GM18907 (cell line): ENCODE measurements around the gene VAMP8.
"Not testable (repeated sequence)": the region's sequence is repeated elsewhere in the genome, so short reads cannot be mapped to it uniquely, and the experiment has no call there.

Experiments used
- ATAC-seq: cut with Tn5 transposase; IDR thresholded peaks from one replicate; pipeline ENCODE4 v1.9.1; 2021; ENCODE audit warnings: mild to moderate bottlenecking, moderate library complexity; ENCODE audit not compliant: unreplicated experiment

Gene VAMP8

DNA sequence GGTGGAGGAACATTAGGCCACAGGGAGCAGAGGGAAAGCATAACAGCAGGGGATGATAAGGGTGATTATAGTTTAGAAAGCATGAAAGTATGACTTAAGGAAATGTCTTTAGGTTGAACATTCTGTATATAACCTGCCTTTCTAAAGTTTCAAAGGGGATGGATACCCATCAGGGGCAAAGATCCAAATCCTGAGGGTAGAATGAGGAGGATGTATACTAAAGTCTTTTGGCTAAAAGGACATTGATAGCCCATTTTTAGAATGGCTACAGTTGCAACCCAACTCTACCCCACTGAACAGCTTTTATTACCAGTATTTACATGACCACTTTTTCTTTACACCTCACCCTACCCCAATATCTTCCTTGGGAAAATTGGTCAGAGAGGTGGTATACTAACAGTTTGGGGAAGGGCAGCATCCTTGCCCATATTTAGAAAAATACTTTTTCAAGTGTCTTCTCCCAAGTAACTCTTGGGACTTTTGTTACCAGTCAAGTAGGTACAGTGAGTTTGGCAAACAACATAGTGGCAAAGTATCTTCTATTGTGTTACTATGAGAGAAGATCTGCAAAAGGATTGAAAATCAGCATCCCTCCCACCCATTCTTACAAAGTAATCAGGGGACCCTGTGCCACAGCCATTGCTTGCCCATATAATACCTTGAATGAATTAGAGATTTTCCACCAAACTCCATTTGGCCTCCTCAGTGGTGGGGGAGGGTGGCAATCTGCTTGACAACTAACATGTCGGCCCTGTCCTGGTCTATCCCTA, 30.1 kb upstream of the VAMP8 start:
- ATAC-seq, result no peak

DNA sequence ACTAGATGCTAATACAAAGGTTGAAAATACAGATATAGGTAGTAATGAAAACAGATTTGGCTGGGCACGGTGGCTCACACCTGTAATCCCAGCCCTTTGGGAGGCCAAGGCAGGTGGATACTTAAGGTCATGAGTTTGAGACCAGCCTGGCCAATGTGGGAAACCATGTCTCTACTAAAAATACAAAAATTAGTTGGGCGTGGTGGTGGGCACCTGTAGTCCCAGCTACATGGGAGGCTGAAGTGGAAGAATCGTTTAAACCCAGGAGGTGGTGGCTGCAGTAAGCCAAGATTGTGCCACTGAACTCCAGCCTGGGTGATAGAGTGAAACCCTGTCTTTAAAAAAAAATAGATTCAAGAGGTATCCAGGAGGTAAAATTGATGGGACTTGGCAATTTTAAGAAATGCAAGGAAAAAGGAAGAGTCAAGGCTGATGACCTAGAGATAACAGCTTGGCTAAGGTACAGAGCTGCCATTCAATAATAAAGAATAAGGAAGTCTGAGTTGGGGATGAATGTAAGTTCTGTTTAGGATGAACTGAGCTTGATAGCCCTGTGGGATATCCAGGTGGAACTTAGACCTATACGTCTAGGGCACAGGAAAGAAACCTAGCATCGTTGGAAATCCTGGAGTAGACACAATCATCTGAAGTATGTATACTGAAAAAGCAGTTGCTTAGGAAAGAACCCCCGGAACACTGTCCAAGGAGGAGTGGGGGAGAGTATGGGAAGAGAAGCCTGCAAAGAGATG, 29.4 kb upstream of the VAMP8 start:
- ATAC-seq, result no peak

DNA sequence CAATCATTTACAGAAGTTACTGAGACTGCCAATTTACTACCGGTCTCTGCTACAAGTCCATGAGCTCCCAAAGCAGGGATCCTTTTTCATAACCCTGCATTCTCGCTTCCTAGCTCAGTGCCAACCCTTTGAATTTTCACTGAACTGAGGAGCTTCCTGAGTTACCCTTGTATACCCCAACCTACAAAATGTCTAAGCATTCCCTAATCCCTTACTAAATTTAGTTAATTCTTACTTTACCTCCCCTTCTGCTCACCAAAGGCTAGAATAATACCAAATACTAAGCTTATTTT, 28.8 kb upstream of the VAMP8 start:
- ATAC-seq, result no peak

DNA sequence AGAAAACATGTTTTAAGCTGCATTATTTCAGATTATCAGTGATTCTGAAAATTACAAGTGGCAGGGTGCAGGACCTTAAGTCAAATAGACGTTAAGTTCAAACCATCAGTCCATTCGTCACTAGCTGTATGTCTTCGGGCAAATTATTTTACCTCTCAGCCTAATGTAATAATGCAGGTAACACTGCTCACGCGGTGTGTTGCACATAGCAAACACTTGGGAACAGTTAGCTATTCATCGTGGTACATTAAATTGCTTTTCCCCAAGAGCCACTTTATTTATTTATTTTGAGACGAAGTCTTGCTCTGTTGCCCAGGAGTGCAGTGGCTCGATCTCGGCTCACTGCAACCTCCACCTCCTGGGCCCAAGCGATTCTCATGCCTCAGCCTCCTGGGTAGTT, 28.3 kb upstream of the VAMP8 start:
- no peak for ATAC-seq

DNA sequence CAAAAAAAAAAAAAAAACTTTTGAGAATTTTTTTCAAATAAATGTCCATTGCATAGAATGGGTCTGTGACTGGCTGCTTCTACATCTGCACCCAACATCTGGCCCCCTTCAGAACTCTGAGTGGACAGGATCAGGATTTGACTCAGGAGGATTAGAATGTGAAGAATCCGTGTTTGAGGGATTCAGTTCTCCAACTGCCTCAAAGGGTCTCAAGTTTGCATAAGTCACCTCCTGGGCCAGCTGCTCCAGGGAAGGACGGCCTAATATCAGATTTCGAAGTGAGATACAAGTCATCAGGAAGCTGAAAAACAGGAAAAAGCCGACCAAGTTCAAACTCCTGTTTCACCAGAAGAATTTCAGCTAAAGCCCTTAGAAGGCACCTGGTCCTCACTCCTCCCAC, 27.6 kb upstream of the VAMP8 start:
- no peak for ATAC-seq

DNA sequence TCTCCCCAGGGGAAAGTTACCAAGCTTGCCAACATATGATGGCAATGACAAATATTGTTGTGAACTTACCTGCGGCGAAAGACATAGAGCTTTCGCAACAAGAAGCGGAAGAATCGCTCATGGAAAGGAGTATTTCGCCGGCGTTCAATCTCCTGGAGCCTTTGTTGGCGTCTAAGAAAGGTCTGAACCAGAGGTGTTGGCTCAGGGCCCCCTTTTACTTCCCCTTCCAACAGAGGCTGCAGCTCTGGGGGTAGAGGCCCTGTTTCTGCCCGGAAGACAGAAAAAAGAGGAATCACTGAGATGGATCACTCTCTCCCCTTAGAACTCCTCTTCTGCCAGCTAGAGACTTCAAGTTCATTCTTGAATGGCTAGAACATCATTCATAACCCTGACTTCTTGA, 26.9 kb upstream of the VAMP8 start:
- no peak for ATAC-seq

DNA sequence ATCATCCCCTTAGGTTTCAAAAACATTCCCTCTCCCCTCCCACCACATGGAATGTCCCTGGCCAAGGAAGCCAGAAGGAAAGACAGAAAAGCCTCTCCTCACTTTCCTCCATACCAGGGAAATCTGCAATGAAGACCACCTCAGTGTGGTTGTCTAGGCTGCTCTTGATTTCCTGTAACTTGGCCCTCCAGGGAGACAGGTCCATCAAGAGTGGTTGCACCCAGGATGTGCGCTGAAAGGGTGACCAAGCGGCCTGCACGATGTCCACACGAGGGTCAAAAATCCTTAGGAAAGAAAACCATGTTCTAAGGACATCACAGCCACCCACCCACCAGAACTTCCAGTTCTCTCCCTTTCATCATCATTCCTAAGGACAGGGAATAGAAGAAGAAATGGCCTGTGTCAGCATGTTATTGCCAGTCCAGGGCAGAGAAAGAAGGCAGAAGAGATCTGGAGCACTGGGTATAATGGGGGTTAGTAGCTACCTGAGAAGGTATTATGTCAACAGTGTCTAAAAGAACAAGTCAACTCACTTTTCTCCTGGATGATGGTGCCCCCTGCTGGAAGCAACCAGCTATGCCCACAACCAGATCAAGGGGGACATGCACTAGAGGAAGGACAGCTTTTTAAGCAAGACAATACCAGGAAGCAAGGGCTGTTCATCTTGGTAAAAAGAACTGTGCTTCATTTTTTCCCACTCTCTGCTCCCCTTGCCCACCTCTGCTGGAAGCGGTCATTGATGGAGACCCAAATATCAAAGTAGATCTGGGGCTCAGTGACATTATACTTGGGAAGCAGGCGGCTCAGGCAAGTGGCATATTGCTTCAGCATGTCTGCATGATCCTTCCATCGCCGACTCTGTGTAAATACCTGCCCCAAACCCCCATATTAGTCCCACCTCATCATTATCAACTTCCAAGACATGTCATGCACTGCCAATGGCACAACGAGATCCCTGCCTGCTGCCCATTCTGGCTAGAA, 25.4 kb upstream of the VAMP8 start:
- no peak for ATAC-seq

DNA sequence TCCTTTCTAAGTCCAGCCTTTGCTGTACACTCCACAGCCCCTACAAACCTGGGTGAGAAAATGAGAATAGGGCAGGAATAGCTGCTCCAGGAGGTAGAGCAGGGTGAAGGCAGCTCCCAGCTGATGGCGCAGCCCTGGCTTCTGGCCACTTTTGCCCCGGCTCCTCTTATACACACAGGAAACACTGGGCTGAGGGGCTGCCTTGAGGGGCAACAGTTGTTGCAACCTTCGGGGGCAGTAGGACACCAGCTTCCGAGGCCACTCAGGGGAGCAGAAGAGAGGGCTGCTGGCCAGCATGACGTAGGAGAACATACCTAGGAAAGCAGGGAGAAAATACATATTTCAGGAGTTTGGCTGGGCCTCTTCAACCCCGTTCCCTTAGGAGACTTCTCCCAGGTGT, 24.2 kb upstream of the VAMP8 start:
- no peak for ATAC-seq

DNA sequence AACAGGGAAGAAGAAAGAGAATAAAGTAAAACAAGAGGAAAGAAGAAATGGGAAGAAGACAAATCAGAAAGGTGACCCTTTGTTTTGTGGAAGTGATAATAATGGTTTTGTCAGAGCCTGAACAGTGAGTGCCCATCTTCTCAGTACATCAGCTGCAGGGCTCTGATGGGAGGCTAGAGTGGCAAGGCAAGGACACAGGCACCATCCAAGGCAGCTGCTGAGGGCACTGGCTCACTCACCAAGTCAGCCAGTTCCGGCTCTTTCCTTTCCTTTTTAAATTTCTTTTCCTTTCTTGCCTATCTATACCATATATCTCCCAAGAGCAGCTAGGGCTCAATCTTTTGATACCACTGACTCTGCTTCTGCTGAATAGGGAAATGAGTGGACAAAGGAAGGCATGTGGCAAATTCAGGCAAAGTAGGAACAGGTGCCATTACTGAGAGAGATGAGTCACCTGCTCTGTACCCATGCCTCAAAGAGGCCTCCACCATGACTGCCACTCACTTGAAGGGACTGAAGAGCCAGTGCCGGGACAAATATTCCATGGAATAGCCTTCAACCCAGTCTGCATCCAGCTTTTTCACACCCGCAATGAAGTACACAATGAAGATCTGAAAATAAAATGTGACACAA, 22.3 kb upstream of the VAMP8 start:
- no peak for ATAC-seq

DNA sequence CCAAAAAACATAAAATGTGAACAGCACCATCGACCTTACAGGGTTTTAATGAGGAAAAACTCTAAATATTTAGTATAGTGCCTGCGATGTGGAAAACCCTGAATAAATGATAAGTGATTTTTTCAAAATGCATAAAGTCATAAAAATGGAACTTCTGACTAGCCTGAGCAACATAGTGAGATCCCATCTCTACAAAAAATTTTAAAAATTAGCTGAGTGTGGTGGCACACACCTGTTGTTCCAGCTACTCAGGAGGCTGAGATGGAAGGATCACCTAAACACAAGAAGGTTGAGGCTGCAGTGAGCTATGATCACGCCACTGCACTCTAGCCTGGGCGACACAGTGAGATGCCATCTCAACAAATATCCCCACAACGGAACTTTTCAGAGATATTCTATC, 20.3 kb upstream of the VAMP8 start:
- no peak for ATAC-seq

DNA sequence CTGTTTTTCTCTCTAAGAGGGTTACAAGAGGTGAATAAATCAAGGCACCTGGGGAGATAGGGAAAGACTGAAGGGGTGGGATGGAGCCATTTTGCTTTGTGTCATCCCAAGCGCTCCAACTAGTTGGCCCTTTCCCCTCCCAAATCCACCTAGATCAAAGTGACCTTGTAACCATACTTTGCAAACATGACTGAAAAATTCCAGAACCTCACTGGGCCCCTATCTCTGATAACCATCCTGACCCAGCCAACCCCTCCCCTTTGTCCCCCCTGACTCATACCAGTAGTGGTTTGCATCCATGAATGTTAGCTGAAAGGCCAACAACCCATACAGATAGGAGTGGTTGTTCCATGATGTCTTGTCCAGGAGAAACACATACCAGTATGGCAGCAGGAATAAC, 19.2 kb upstream of the VAMP8 start:
- no peak for ATAC-seq

DNA sequence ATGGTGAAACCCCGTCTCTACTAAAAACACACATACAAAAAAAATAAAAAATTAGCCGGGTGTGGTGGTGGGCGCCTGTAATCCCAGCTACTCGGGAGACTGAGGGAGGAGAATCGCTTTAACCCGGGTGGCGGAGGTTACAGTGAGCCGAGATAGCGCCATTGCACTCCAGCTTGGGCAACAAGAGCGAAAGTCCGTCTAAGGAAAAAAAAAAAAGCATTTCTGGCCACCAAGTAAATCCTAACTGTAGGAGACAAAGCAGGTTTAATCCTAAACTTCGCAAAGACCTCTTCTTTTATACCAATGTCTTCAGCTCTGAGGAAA, 17.0 kb upstream of the VAMP8 start:
- ATAC-seq, result not testable (repeated sequence)

DNA sequence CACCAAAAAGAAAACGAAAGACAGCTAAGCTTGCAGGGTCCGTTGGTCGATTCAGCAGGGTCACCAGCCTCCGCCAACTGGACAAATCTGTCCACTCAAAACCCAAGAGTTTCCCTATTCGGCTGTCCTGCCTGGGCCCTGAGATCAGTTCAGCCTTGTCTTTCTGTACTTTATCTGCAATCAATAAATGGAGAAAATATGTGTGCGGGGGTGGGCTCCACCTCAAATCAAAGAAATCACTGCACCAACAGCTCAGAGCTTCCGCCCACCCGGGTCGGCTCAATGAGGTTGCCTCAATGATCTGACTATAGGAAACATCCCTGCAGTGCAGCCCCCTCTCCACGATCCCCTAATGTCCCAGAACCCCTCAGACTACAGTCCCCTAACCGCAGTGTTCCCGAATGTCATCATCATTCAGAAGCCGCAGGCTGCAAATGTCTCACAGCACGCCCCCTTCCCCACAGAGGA, 16.5 kb upstream of the VAMP8 start:
- ATAC-seq, result peak; percentile 21

DNA sequence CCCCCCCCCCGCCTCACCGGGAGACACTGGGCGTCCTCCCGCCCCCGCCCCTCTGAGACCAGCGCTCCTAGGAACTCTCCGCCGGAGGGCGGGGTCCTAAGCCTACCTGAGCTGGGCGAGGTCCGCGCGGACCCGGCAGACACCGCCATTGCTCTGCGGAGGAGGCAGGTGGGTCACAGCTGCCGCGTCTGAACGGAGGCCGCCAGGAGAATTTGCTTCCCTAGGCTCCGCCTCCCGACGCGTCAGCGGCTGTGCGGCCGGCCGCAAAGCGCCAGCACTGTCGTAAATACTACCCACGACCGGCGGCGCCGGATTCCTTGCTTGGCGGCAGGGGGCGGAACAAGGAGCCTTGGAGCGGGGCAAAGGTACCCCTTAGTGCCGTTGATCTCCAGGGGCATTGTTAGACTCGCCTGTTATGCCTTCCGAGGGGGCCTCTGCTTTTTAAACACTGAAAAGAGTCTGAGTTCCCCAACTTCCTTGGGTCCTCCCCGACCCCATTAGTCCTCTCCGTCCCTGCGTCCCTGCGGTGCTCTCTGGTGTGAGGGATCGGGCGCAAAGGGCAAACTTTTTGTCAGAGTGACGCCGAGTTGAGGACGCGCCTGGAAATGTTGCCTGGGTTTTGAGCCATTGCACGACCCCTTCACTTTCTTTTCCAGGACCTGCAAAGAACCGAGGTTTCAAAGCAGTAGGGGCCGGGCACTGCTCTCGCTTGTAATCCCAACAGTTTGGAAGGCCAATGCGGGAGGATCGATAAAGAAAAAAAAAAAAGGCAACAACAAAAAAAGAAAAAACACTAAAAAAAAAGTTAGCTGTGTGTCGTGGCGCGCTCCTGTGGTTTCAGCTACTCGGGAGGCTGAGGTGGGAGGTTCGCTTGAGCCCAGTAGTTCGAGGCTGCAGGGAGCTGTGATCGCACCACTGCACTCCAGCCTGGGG, 15.8 kb upstream of the VAMP8 start, which contains the start of gene GGCX:
Gene GGCX, minus strand, starts transcription at position 214 of the 933 bp plus-strand sequence. Its CDS starts 65 bp downstream, at position 149.
- peak; percentile 86 for ATAC-seq

DNA sequence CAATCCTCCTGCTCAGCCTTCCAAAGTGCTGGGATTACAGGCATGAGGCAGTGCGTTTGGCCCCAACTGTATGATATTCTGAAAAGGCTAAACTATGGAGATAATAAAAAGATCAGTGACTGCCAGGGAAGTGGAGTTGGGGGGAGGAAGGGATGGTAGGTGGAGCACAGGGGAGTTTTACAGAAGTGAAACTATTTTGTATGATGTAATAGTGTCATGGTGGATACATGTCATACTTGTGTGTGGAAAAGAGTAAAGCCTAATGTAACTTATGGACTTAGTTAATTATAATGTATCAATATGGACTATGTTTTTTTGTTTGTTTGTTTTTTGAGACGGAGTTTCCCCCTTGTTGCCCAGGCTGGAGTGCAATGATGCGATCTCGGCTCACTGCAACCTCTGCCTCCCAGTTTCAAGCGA, 13.2 kb upstream of the VAMP8 start:
- peak; percentile 32 for ATAC-seq

DNA sequence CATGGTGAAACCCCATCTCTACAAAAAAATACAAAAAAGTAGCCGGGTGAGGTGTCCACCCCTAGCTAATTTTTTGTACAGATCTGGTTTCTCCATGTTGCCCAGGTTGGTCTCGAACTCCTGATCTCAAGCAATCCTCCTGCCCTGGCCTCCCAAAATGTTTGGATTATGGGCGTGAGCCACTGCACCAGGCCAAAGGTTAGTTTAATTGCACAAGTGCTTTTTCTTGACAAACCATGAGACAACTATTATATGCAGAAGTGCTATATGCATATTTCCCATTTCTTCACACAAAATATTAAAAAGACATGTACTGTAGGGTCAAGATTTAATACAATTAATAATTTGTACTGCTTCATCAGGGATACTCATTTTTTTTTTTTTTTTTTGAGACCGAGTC, 11.1 kb upstream of the VAMP8 start:
- no peak for ATAC-seq

DNA sequence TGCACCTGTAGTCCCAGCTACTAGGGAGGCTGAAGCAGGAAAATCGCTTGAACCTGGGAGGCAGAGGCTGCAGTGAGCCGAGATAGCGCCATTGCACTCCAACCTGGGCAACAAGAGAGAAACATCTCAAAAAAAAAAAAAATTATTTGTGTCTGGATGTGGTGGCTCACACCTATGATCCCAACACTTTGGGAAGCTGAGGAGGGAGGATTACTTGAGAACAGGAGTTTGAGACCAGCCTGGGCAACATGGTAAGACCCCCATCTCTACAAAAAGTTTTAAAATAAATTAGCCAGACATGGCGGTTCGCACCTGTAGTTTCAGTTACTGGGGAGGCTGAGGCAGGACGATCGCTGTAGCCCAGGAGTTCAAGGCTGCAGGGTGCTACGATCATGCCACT, 1.6 kb upstream of the VAMP8 start:
- no peak for ATAC-seq

DNA sequence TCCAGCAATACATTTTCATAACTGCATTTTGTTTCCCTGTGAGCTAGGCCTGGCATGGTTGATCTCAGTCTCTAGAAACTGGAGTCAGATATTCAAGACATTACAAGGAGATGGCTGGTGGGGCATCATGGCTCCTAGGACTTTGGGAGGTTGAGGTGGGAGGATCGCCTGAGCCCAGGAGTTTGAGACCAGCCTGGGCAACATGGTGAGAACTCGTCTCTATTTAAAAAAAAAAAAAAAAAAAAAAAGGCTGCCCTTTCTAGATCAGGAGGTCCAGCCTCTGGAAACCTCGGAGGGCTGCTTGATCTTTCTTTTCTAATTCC, 362 bp upstream of the VAMP8 start:
- no peak for ATAC-seq

DNA sequence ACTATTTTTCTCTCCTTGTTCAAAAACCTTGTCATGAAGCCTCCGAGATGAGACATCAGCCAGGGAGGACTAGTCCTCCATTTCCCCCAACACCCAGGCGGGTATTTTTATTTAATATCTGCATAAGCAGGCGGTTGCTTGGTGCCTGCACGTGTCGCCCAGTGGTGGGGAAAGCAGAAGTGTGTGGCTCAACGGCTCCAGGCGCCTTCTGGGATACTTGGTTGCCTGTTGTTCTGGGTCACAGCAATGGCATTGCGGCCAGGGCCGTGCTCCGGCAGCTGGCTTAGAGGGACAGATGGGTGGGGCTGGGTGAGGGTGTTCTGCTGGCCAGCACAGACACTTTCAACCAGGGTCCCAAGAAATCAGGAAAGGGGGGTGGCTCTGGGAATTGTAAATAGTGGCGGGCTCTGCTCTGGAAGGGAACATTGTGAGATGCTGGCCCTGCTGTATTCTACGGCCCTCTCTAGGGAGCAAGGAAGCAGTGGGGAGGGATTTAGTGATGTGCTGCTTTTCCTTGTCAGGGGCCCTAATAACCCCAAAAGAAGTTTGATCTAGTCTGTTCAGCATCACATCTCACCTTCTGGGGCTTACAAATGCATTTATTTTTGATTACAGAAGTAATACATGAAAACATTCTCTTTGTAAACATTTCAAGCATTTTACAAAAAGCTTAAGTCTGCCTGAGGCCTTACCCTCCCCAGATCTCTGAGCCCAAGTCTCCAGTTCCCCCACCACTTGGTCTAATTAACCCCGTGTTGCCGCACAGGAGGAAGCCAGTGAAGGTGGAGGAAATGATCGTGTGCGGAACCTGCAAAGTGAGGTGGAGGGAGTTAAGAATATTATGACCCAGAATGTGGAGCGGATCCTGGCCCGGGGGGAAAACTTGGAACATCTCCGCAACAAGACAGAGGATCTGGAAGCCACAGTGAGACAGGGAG, 1.1 kb downstream of the VAMP8 start:
- peak; percentile 38 for ATAC-seq
